HUES6 (cell line): ENCODE measurements around the gene CXADR.
"Not testable (repeated sequence)": the region's sequence is repeated elsewhere in the genome, so short reads cannot be mapped to it uniquely, and the experiment has no call there.

Source experiments
- H3K27ac ChIP-seq: 2 replicates; pipeline ENCODE4 v1.7.0; 2013; ENCODE audit warnings: low read depth, mild to moderate bottlenecking, low read length, inconsistent platforms
- H3K27me3 ChIP-seq: 2 replicates; pipeline ENCODE4 v1.6.1; 2013; ENCODE audit warnings: low read length; ENCODE audit not compliant: control insufficient read depth, insufficient read depth
- H3K36me3 ChIP-seq: 2 replicates; pipeline ENCODE4 v1.6.1; 2013; ENCODE audit warnings: low read length; ENCODE audit not compliant: control insufficient read depth, insufficient read depth
- H3K4me1 ChIP-seq: 2 replicates; pipeline ENCODE4 v1.6.1; 2013; ENCODE audit warnings: low read length; ENCODE audit not compliant: control insufficient read depth, insufficient read depth
- H3K4me3 ChIP-seq: 2 replicates; pipeline ENCODE4 v1.5.1; 2013; ENCODE audit warnings: low read depth, low read length
- H3K9ac ChIP-seq: one replicate; pipeline ENCODE4 v1.6.1; 2013; ENCODE audit warnings: mild to moderate bottlenecking, low read length
- H3K9me3 ChIP-seq: 2 replicates; pipeline ENCODE4 v1.6.1; 2013; ENCODE audit warnings: low read depth, low read length; ENCODE audit not compliant: control insufficient read depth, insufficient read depth

The CXADR gene

GRCh38 chr21:17506951-17507350, 5.9 kb upstream of the CXADR start:
- no peak overlapping the region for H3K27ac ChIP-seq
- no peaks in the 10 kb centered on the region for H3K27me3 ChIP-seq
- H3K9me3 ChIP-seq: 0 out of 2 replicates have a peak, but pooled peaks cover 3% of the 10 kb centered on the region
- no peaks in the 10 kb centered on the region for H3K36me3 ChIP-seq
- H3K4me1 ChIP-seq: no peaks in the 10 kb centered on the region
- no peak overlapping the region for H3K4me3 ChIP-seq
- H3K9ac ChIP-seq: no peak overlapping the region

DNA sequence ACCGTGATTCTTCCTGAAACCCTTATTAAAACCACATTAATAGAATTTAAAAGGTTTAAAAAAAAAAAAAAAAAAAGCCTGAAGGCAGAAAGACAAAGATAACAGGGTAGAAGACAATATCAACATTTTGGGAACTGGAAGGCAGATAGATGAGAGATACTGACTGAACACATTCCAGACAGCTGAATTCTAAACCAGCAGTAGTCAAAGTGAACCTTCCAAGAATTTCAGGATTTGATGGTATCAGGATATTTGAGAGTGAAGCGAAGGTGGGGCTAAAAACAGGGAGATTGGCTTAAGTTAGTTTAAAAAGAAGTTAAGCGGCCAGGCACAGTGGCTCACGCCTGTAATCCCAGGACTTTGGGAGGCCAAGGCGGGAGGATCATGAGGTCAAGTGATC, 5.3 kb upstream of the CXADR start:
- H3K4me3 ChIP-seq: no peak overlapping the region
- no peak overlapping the region for H3K27ac ChIP-seq
- H3K4me1 ChIP-seq: no peaks in the 10 kb centered on the region
- H3K27me3 ChIP-seq: no peaks in the 10 kb centered on the region
- H3K9me3 ChIP-seq: 0 out of 2 replicates have a peak, but pooled peaks cover 3% of the 10 kb centered on the region
- no peaks in the 10 kb centered on the region for H3K36me3 ChIP-seq
- H3K9ac ChIP-seq: no peak overlapping the region

DNA sequence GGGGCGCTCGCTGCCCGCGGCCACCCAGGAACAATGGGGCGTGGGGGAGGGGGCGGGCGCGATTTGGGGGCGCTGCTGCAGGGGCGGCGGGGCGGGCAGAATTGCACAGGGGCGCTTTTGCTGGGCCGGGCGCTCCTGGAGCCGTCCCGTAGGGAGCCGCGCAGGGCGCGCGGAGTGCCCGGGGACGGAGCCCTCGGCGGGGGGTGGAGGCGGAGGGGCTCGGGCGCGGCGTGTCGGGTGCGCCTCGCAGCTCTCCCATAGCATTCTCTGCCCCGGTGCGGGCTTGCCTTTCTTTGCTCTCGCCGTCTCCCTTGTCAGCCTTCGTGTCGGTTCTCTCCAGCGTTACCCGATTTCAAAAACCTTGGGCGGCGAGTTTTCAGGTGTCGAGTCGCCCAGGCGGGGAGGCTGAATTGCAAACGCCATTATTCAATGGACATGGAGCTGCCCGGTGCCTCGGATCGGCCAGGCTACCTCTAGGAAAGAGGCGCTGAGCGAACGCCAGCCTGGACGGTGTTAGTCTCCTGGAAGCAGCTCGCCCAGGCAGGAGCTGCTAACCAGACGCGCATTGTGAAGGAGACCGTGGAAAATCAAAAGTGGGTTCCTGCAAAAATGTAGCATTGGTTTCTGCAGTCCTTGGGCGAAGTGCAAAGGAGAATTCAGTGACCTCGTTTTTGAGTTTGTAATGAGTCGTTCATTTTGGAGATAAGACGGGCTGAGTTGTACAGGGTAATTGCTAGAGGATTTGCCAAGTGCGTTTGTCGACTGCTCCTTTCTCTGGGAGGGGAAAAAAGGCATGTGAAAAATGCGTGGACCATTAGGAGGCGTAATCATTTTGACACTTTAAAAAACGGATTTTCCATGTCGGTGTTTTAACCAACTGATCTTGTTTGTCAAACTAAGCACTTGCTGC, 626 bp downstream of the CXADR start:
- no peaks in the 10 kb centered on the region for H3K9me3 ChIP-seq
- H3K27me3 ChIP-seq: no peaks in the 10 kb centered on the region
- H3K4me3 ChIP-seq: peak overlapping the region; percentile 87
- H3K36me3 ChIP-seq: peaks cover 8% of the 10 kb centered on the region
- peak overlapping the region; percentile 97 for H3K9ac ChIP-seq
- H3K4me1 ChIP-seq: peaks cover 17% of the 10 kb centered on the region
- H3K27ac ChIP-seq: peak overlapping the region; percentile 92

- Histone ChIP-seq H3K9me3 (no peaks in the 10 kb centered on the region), H3K36me3 (peaks cover 15% of the 10 kb centered on the region), H3K4me1 (peaks cover 21% of the 10 kb centered on the region), H3K4me3 (peak overlapping the region; percentile 87), H3K27me3 (no peaks in the 10 kb centered on the region), H3K9ac (peak overlapping the region; percentile 97), H3K27ac (peak overlapping the region; percentile 92)
These were observed 1.4 kb downstream of the CXADR start for GRCh38 chr21:17514124-17514845.

GRCh38 chr21:17517008-17517407, 4.2 kb downstream of the CXADR start:
- Histone ChIP-seq H3K36me3 (peaks cover 18% of the 10 kb centered on the region), H3K4me1 (peaks cover 36% of the 10 kb centered on the region)
- not testable (repeated sequence) for H3K27ac ChIP-seq, H3K9me3 ChIP-seq, H3K4me3 ChIP-seq, H3K9ac ChIP-seq, H3K27me3 ChIP-seq

- H3K27me3 ChIP-seq: no peaks in the 10 kb centered on the region
- H3K9me3 ChIP-seq: no peaks in the 10 kb centered on the region
- peaks cover 18% of the 10 kb centered on the region for H3K36me3 ChIP-seq
- H3K9ac ChIP-seq: no peak overlapping the region
- H3K4me3 ChIP-seq: no peak overlapping the region
- H3K4me1 ChIP-seq: peaks cover 45% of the 10 kb centered on the region
- H3K27ac ChIP-seq: no peak overlapping the region
These were observed 6.4 kb downstream of the CXADR start for GRCh38 chr21:17519208-17519738.

- Histone ChIP-seq H3K4me3 (no peak overlapping the region), H3K36me3 (peaks cover 18% of the 10 kb centered on the region), H3K9ac (no peak overlapping the region), H3K9me3 (no peaks in the 10 kb centered on the region), H3K27me3 (no peaks in the 10 kb centered on the region), H3K27ac (no peak overlapping the region), H3K4me1 (peaks cover 42% of the 10 kb centered on the region)
These were observed 7.2 kb downstream of the CXADR start for GRCh38 chr21:17519965-17520609.

DNA sequence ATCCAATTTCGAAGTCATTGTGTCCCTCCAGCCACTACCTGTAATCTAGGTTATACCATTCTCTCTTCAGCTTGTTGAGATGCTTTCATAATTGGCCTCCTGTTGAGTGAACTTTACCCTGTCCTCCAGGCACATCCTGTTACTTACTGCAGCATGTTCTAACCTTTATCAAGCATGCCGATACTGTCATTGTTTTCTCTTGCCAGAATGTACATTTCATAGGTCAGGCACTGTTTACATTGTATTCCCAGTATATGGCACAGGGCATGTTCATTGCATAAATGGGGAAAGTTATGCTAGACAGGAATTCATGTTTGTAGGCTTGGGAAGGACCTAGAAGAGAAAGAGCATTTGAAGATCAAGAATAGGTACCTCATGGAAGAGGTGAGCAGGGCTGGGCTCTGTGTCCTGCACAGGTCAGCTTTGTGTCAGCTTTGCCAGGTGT, 10.2 kb downstream of the CXADR start:
- Histone ChIP-seq H3K27me3 (no peaks in the 10 kb centered on the region), H3K4me1 (peaks cover 52% of the 10 kb centered on the region), H3K27ac (no peak overlapping the region), H3K9ac (no peak overlapping the region), H3K9me3 (no peaks in the 10 kb centered on the region), H3K4me3 (no peak overlapping the region), H3K36me3 (peaks cover 11% of the 10 kb centered on the region; the same call in 1 of the 2 replicates)

- H3K4me1 ChIP-seq: peaks cover 50% of the 10 kb centered on the region
- H3K36me3 ChIP-seq, H3K27ac ChIP-seq, H3K9ac ChIP-seq, H3K27me3 ChIP-seq, H3K9me3 ChIP-seq, H3K4me3 ChIP-seq: not testable (repeated sequence)
These were observed 11.2 kb downstream of the CXADR start for GRCh38 chr21:17523979-17524494.

DNA sequence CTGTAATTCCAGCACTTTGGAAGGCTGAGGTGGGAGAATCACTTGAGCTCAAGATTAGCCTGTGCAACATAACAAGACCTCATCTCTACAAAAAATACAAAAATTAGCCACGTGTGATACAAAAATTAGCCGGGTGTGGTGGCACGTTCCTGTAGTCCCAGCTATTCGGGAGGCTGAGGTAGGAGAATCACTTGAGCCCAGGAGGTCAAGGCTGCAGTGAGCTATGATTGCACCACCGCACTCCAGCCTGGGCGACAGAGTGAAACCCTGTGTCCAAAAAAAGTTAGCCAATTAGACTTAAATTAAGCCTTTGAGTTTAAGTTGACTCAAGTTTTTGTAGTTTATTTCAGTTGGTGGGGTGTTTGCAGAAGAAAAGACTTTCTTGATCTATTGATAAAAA, 11.8 kb downstream of the CXADR start:
- H3K4me1 ChIP-seq: peaks cover 48% of the 10 kb centered on the region
- H3K27ac ChIP-seq: no peak overlapping the region
- H3K9me3 ChIP-seq: no peaks in the 10 kb centered on the region
- 0 out of 2 replicates have a peak, but pooled peaks cover 3% of the 10 kb centered on the region for H3K36me3 ChIP-seq
- H3K9ac ChIP-seq: no peak overlapping the region
- no peak overlapping the region for H3K4me3 ChIP-seq
- H3K27me3 ChIP-seq: no peaks in the 10 kb centered on the region
